ENCODE measurements around the gene STK32A. TPM values are rescaled to one million over a fixed set of nuclear protein-coding genes. Genes with fewer than 3 reads are reported as not detected.
"Not testable (repeated sequence)": the region's sequence is repeated elsewhere in the genome, so short reads cannot be mapped to it uniquely, and the experiment has no call there.

STK32A gene
- total RNA-seq, 4 donors from 2014 or later, result 2.5 to 15.3 (median 9.4) TPM

- TF ChIP-seq CTCF (IDR thresholded peaks at IDR 0.05) (no peak), POLR2A (IDR thresholded peaks at IDR 0.05) (no peak)
- no peaks in the 10 kb centered on the region for H3K27me3 ChIP-seq
- no peaks in the 10 kb centered on the region for H3K4me1 ChIP-seq
- intact Hi-C loops (cut with DNase I), result loop anchor here (5.0 to 10.0 kb wide), 2 partner anchors 146 to 348 kb away; no protein-coding TSS in a partner anchor
- no peak overlapping the region for H3K4me3 ChIP-seq (replicated peaks in 1 of 3)
- no peaks in the 10 kb centered on the region for H3K9me3 ChIP-seq
- no peak overlapping the region for H3K27ac ChIP-seq
- WGBS, 2 donors, result 93 to 95% methylated on average over 15 of the region's 15 CpGs
- DNase-seq, result no peak
- no peaks in the 10 kb centered on the region for H3K36me3 ChIP-seq
Observed at GRCh38 chr5:147226512-147226911, 8.3 kb upstream of the STK32A start.

GRCh38 chr5:147234239-147234824, 494 bp upstream of the STK32A start:
- DNase-seq, result no peak
- H3K4me1 ChIP-seq, result peaks cover 6 to 8% of the 10 kb centered on the region in 2 donors
- H3K9me3 ChIP-seq, result no peaks in the 10 kb centered on the region
- TF ChIP-seq POLR2A (IDR thresholded peaks at IDR 0.05), result no peak
- no peaks in the 10 kb centered on the region for H3K36me3 ChIP-seq
- no peaks in the 10 kb centered on the region for H3K27me3 ChIP-seq
- H3K27ac ChIP-seq, result peak overlapping the region in 2 of 3 donors; percentile 40 to 79
- intact Hi-C loops (cut with DNase I), result no loop called here
- peak overlapping the region; percentile 2 to 69 (median 46) for H3K4me3 ChIP-seq (replicated peaks in 1 of 3)
- WGBS, 2 donors, result 2 to 6% methylated on average over 3 to 12 of the region's 32 CpGs

- intact Hi-C loops (cut with DNase I), result no loop called here
- H3K36me3 ChIP-seq, result no peaks in the 10 kb centered on the region
- DNase-seq, result no peak
- H3K27ac ChIP-seq, result no peak overlapping the region
- no peaks in the 10 kb centered on the region for H3K27me3 ChIP-seq
- no peaks in the 10 kb centered on the region for H3K9me3 ChIP-seq
- TF ChIP-seq POLR2A (IDR thresholded peaks at IDR 0.05), result no peak
- no peak overlapping the region for H3K4me3 ChIP-seq (replicated peaks in 1 of 3)
- H3K4me1 ChIP-seq, result peaks cover 3 to 6% of the 10 kb centered on the region in 2 donors
- 88 to 89% methylated on average over 4 of the region's 4 CpGs for WGBS, 2 donors
Observed at GRCh38 chr5:147240266-147240985, 5.6 kb downstream of the STK32A start.

GRCh38 chr5:147243238-147243637, 8.4 kb downstream of the STK32A start:
- intact Hi-C loops (cut with DNase I); H3K9me3 ChIP-seq; H3K27me3 ChIP-seq; H3K4me3 ChIP-seq (replicated peaks in 1 of 3); H3K27ac ChIP-seq; H3K36me3 ChIP-seq; H3K4me1 ChIP-seq; DNase-seq: not testable (repeated sequence)
- 91 to 94% methylated on average over 6 of the region's 6 CpGs for WGBS, 2 donors

GRCh38 chr5:147245381-147246165, 10.7 kb downstream of the STK32A start:
- no peaks in the 10 kb centered on the region for H3K27me3 ChIP-seq

More at GRCh38 chr5:147245381-147246165, 10.7 kb downstream of the STK32A start:
- DNase-seq, result no peak
- TF ChIP-seq POLR2A (IDR thresholded peaks at IDR 0.05) (no peak), CTCF (IDR thresholded peaks at IDR 0.05) (no peak)
- no peak overlapping the region for H3K27ac ChIP-seq
- no peaks in the 10 kb centered on the region for H3K36me3 ChIP-seq
- H3K4me1 ChIP-seq, result no peaks in the 10 kb centered on the region
- intact Hi-C loops (cut with DNase I), result no loop called here
- 67 to 76% methylated on average over 3 of the region's 3 CpGs for WGBS, 2 donors
- no peak overlapping the region for H3K4me3 ChIP-seq (replicated peaks in 1 of 3)
- H3K9me3 ChIP-seq, result no peaks in the 10 kb centered on the region

All from thyroid gland (tissue), 4 donors.